Cardiac fibroblast (primary cell): ENCODE data around the gene GALNT16.
A peak's percentile ranks its signal among the peaks of the same experiment; 100 is the strongest.

ENCODE experiments used
- DNase-seq, 2 donors: peaks; one replicate each; pipeline versions ENCODE4 v3.0.0 to v3.0.0-alpha.2; 2010; ENCODE audit warnings: low read depth in 2 of 2
- H3K4me3 ChIP-seq, 2 donors: replicated peaks in 1 of 2; 1 replicate in 1 of 2; 2 replicates in 1 of 2; pipeline ENCODE4 v1.5.1; 2011; ENCODE audit warnings: low read depth in 2 of 2, low read length in 2 of 2, mild to moderate bottlenecking in 2 of 2, moderate library complexity in 1 of 2
- CTCF ChIP-seq: IDR thresholded peaks from one replicate; pipeline ENCODE4 v1.5.1; 2011; ENCODE audit warnings: low read depth, mild to moderate bottlenecking, low read length, inconsistent platforms

Gene GALNT16

GRCh38 chr14:69241577-69241976, 18.4 kb upstream of the GALNT16 start:
- DNase-seq = no peak
- H3K4me3 ChIP-seq = no peak overlapping the region
- no peak for TF ChIP-seq CTCF

GRCh38 chr14:69242311-69243224, 17.4 kb upstream of the GALNT16 start:
- peak; percentile 84 to 86 for DNase-seq
- TF ChIP-seq CTCF = peak; percentile 64
- no peak overlapping the region for H3K4me3 ChIP-seq

DNA sequence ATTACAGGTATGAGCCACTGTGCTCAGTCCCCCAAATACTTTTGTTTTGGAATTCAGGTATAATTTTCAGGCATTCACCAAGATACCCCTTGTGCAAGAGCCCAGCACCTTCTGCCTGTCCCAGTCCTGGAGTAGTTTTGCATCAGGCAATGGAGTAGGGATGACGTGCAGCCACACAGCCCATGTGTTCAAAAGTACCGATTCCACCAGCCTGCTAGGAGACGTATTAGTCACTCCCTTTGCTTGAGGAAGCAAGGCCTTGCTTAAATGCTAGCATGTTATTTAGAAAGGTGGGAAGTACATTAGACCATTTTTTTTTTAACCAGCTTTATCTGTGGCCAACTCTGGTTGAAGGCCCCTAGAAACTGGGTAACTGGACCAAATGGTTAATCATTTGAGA, 15.0 kb upstream of the GALNT16 start:
- no peak for TF ChIP-seq CTCF
- no peak for DNase-seq

DNA sequence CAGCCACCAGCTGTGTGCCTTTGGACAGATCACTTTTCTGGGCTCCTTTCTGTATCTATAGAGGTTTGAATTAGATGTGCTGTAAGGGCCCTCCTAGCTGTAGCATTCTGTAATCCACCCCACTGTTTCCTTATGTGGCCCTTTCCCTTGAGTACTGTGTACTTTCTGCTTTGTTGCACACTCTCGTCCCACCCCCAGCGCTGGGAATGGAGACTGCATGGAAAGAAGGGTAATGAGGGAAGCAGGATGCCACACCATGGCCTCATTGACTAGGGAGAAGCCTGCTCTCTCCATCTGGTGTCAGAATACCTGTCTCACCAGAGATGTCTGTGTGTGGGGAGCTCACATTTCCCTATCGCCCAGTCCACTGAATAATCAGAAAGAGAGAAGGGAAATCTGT, 13.6 kb upstream of the GALNT16 start:
- no peak for TF ChIP-seq CTCF
- no peak for DNase-seq

More for the DNA sequence above, 15.0 kb upstream of the GALNT16 start:
- H3K4me3 ChIP-seq = no peak overlapping the region

GRCh38 chr14:69247676-69248440, 12.1 kb upstream of the GALNT16 start:
- H3K4me3 ChIP-seq = no peak overlapping the region
- peak; percentile 41 for TF ChIP-seq CTCF
- DNase-seq = peak; percentile 77 to 83

More for the DNA sequence above, 13.6 kb upstream of the GALNT16 start:
- H3K4me3 ChIP-seq = no peak overlapping the region

DNA sequence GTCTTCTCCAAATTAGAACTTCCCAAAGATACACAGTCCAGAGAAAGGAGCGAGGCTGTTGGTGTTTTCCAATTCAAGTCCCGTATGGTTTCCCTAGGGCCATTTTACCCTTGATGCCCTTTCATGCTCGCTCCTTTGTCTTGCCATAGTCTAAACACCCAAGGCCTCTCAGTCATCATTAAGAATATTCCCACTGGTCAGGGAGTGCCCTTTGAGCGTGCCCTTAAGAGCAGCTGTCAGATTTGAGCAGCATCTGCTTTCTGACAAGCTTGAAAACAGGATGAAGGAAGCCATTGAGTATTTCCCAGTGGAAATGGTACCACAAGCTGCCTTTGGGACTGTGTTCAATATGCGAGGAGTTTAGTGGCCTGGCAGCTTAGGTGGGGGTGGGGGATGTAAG, 10.4 kb upstream of the GALNT16 start:
- DNase-seq = no peak
- no peak overlapping the region for H3K4me3 ChIP-seq
- TF ChIP-seq CTCF = no peak
